ENCODE measurements around the gene MBOAT1. TPM values are rescaled to one million over a fixed set of nuclear protein-coding genes. Genes with fewer than 3 reads are reported as not detected.

The MBOAT1 gene
- total RNA-seq, 3 donors from 2014 or later (not counting 1 experiment from before 2014, with no cell fraction given) = 3.6 to 7.5 (median 5.2) TPM

GRCh38 chr6:20099156-20099555, 113.1 kb downstream of the MBOAT1 start:
- H3K9me3 Mint-ChIP-seq = no peaks in the 10 kb centered on the region
- no peaks in the 10 kb centered on the region for H3K36me3 Mint-ChIP-seq
- Histone ChIP-seq H3K9me3 (ENCODE audit: control insufficient read depth, insufficient read depth, low read length) (no peaks in the 10 kb centered on the region), H3K27me3 (ENCODE audit: control insufficient read depth, insufficient read depth, low read length) (no peaks in the 10 kb centered on the region), H3K36me3 (ENCODE audit: control insufficient read depth, insufficient read depth, low read length) (peaks cover 6% of the 10 kb centered on the region), H3K4me3 (ENCODE audit: low read length) (no peak overlapping the region), H3K27ac (ENCODE audit: low read length) (no peak overlapping the region), H3K4me1 (ENCODE audit: control insufficient read depth, insufficient read depth, low read length) (no peaks in the 10 kb centered on the region)
- 98% methylated on average over 5 of the region's 5 CpGs for WGBS (ENCODE audit: insufficient coverage)
- no peak for TF ChIP-seq CTCF (IDR thresholded peaks at IDR 0.05)
- ATAC-seq (no peak), DNase-seq (no peak)
- intact Hi-C loops (cut with micrococcal nuclease) = loop anchor here (10.0 kb wide), 1 partner anchor 426 kb away; no protein-coding TSS in a partner anchor
- H3K27ac Mint-ChIP-seq = no peak overlapping the region
- H3K4me1 Mint-ChIP-seq = no peaks in the 10 kb centered on the region
- H3K4me3 Mint-ChIP-seq = no peak overlapping the region
- H3K27me3 Mint-ChIP-seq (ENCODE audit: low read depth in 2 of 2) = no peaks in the 10 kb centered on the region

- Histone ChIP-seq H3K4me1 (ENCODE audit: control insufficient read depth, insufficient read depth, low read length) (no peaks in the 10 kb centered on the region), H3K27ac (ENCODE audit: low read length) (no peak overlapping the region), H3K36me3 (ENCODE audit: control insufficient read depth, insufficient read depth, low read length) (peaks cover 6% of the 10 kb centered on the region), H3K9me3 (ENCODE audit: control insufficient read depth, insufficient read depth, low read length) (no peaks in the 10 kb centered on the region), H3K4me3 (ENCODE audit: low read length) (no peak overlapping the region), H3K27me3 (ENCODE audit: control insufficient read depth, insufficient read depth, low read length) (no peaks in the 10 kb centered on the region)
- no peak for ATAC-seq
- Mint-ChIP-seq H3K27me3 (ENCODE audit: low read depth in 2 of 2) (no peaks in the 10 kb centered on the region), H3K4me3 (no peak overlapping the region), H3K9me3 (no peaks in the 10 kb centered on the region), H3K36me3 (no peaks in the 10 kb centered on the region), H3K27ac (no peak overlapping the region), H3K4me1 (no peaks in the 10 kb centered on the region)
- TF ChIP-seq CTCF (IDR thresholded peaks at IDR 0.05) = no peak
- intact Hi-C loops (cut with micrococcal nuclease) = loop anchor here (10.0 kb wide), 1 partner anchor 426 kb away; no protein-coding TSS in a partner anchor
- 94% methylated on average over 6 of the region's 6 CpGs for WGBS (ENCODE audit: insufficient coverage)
- DNase-seq = no peak
Measured at GRCh38 chr6:20098267-20098876, 113.9 kb downstream of the MBOAT1 start.

GRCh38 chr6:20096536-20096935, 115.7 kb downstream of the MBOAT1 start:
- no peaks in the 10 kb centered on the region for H3K9me3 Mint-ChIP-seq
- H3K27ac Mint-ChIP-seq = no peak overlapping the region
- ATAC-seq = no peak
- H3K4me1 Mint-ChIP-seq = no peaks in the 10 kb centered on the region
- no peaks in the 10 kb centered on the region for H3K36me3 Mint-ChIP-seq
- no peak for DNase-seq
- intact Hi-C loops (cut with micrococcal nuclease) = loop anchor here (10.0 kb wide), 1 partner anchor 428 kb away; no protein-coding TSS in a partner anchor
- H3K36me3 ChIP-seq (ENCODE audit: control insufficient read depth, insufficient read depth, low read length) = peaks cover 6% of the 10 kb centered on the region
- no peak for TF ChIP-seq CTCF (IDR thresholded peaks at IDR 0.05)
- no peaks in the 10 kb centered on the region for H3K4me1 ChIP-seq (ENCODE audit: control insufficient read depth, insufficient read depth, low read length)
- H3K4me3 ChIP-seq (ENCODE audit: low read length) = no peak overlapping the region
- H3K27ac ChIP-seq (ENCODE audit: low read length) = no peak overlapping the region
- no peak overlapping the region for H3K4me3 Mint-ChIP-seq
- H3K27me3 ChIP-seq (ENCODE audit: control insufficient read depth, insufficient read depth, low read length) = no peaks in the 10 kb centered on the region
- 91% methylated on average over 6 of the region's 6 CpGs for WGBS (ENCODE audit: insufficient coverage)
- H3K27me3 Mint-ChIP-seq (ENCODE audit: low read depth in 2 of 2) = no peaks in the 10 kb centered on the region
- no peaks in the 10 kb centered on the region for H3K9me3 ChIP-seq (ENCODE audit: control insufficient read depth, insufficient read depth, low read length)

GRCh38 chr6:20095436-20095835, 116.8 kb downstream of the MBOAT1 start:
- WGBS (ENCODE audit: insufficient coverage) = 90% methylated on average over 6 of the region's 6 CpGs
- DNase-seq = no peak
- H3K4me3 Mint-ChIP-seq = no peak overlapping the region
- no peaks in the 10 kb centered on the region for H3K27me3 Mint-ChIP-seq (ENCODE audit: low read depth in 2 of 2)
- Histone ChIP-seq H3K27ac (ENCODE audit: low read length) (no peak overlapping the region), H3K4me3 (ENCODE audit: low read length) (no peak overlapping the region), H3K4me1 (ENCODE audit: control insufficient read depth, insufficient read depth, low read length) (no peaks in the 10 kb centered on the region), H3K27me3 (ENCODE audit: control insufficient read depth, insufficient read depth, low read length) (no peaks in the 10 kb centered on the region), H3K36me3 (ENCODE audit: control insufficient read depth, insufficient read depth, low read length) (no peaks in the 10 kb centered on the region), H3K9me3 (ENCODE audit: control insufficient read depth, insufficient read depth, low read length) (no peaks in the 10 kb centered on the region)
- intact Hi-C loops (cut with micrococcal nuclease) = loop anchor here (10.0 kb wide), 1 partner anchor 429 kb away; no protein-coding TSS in a partner anchor
- no peaks in the 10 kb centered on the region for H3K4me1 Mint-ChIP-seq
- no peak overlapping the region for H3K27ac Mint-ChIP-seq
- H3K36me3 Mint-ChIP-seq = no peaks in the 10 kb centered on the region
- ATAC-seq = no peak
- TF ChIP-seq CTCF (IDR thresholded peaks at IDR 0.05) = no peak
- no peaks in the 10 kb centered on the region for H3K9me3 Mint-ChIP-seq

All from natural killer cell (primary cell).